ENCODE measurements around the gene SHISA3.

DNA sequence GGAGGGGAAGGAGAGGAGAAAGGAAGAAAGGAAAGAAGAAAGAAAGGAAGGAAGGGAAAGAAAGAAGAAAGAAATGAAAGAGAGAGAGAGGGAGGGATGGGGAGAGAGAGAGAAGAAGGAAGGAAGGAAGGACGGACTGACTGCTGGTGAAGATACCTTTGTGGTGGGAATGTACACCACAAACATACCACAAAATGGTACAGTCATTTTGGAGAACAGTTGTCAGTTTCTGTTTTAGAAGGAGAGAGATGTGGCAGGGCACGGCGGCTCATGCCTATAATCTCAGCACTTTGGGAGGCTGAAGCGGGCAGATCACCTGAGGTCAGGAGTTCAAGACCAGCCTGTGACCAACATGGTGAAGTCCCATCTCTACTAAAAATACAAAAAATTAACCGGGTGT is 40.0 kb upstream of the SHISA3 start:
- TF ChIP-seq THAP9 (CRISPR knock-in tag; IDR thresholded peaks at IDR 0.05; ENCODE audit: borderline replicate concordance) (no peak), ARID5B (CRISPR knock-in tag; IDR thresholded peaks at IDR 0.05) (no peak), NR2C2 (CRISPR knock-in tag; IDR thresholded peaks at IDR 0.05; ENCODE audit: borderline replicate concordance) (no peak), POLR2A (IDR thresholded peaks at IDR 0.05; ENCODE audit: insufficient read depth in 1 of 2, low read depth in 2 of 2, low read length in 2 of 2) (no peak)

Data from HepG2 (cell line).